HepG2 (cell line): ENCODE measurements around the gene RPL18. TPM values are rescaled to one million over a fixed set of nuclear protein-coding genes. Genes with fewer than 3 reads are reported as not detected.
A peak's percentile ranks its signal among the peaks of the same experiment; 100 is the strongest.

Source experiments
- CTCF ChIP-seq: sonication (generic); formaldehyde crosslinking; IDR thresholded peaks from 2 replicates; pipeline ENCODE4 v1.5.0; 2020; ENCODE audit warnings: mild to moderate bottlenecking, missing genetic modification reagents, moderate library complexity
- DMAP1 ChIP-seq: IDR thresholded peaks from 2 replicates; pipeline ENCODE4 v1.6.1; 2016
- HES4 ChIP-seq: sonication (generic); formaldehyde crosslinking; IDR thresholded peaks from 2 replicates; pipeline ENCODE4 v1.9.0; 2021; ENCODE audit warnings: mild to moderate bottlenecking, missing genetic modification reagents, borderline replicate concordance
- KLF16 ChIP-seq, 2 experiments: sonication (generic) in 1 of 2; formaldehyde crosslinking in 1 of 2; IDR thresholded peaks; 2 replicates each; pipeline versions ENCODE4 v1.6.1 to v1.8.0; 2016 to 2023; ENCODE audit warnings: missing genetic modification reagents in 2 of 2, missing compliant biosample characterization in 1 of 2
- KLF6 ChIP-seq: IDR thresholded peaks from 2 replicates; pipeline ENCODE4 v1.8.0; 2016; ENCODE audit warnings: missing biosample characterization, missing genetic modification reagents
- MZF1 ChIP-seq: sonication (generic); formaldehyde crosslinking; IDR thresholded peaks from 2 replicates; pipeline ENCODE4 v1.8.1; 2023; ENCODE audit warnings: mild to moderate bottlenecking, missing genetic modification reagents, borderline replicate concordance
- RAD21 ChIP-seq: fragments of 450-650 bp; formaldehyde crosslinking; IDR thresholded peaks from 2 replicates; pipeline ENCODE4 v1.5.0; 2020; ENCODE audit warnings: mild to moderate bottlenecking
- SSRP1 ChIP-seq: IDR thresholded peaks from 2 replicates; pipeline ENCODE4 v1.6.1; 2016; ENCODE audit warnings: control low read depth
- ZNF350 ChIP-seq: sonication (generic); formaldehyde crosslinking; IDR thresholded peaks from 2 replicates; pipeline ENCODE4 v1.4.0; 2020; ENCODE audit warnings: mild to moderate bottlenecking, low read depth, missing genetic modification reagents, borderline replicate concordance
- ZNF407 ChIP-seq: sonication (generic); formaldehyde crosslinking; IDR thresholded peaks from one replicate; pipeline ENCODE4 v1.5.1; 2020; ENCODE audit warnings: mild to moderate bottlenecking, missing genetic modification reagents; ENCODE audit errors: not compliant biosample characterization
- ZNF431 ChIP-seq: sonication (generic); formaldehyde crosslinking; IDR thresholded peaks from 2 replicates; pipeline ENCODE4 v1.9.0; 2022; ENCODE audit warnings: missing genetic modification reagents, low read depth, mild to moderate bottlenecking, borderline replicate concordance
- polyA plus RNA-seq, 8 experiments: library from polyadenylated mRNA; depleted of rRNA in 3 of 8; stranded (reverse) in 7 of 8; unstranded in 1 of 8; fragments of >200 nt; fragmentation: Illumina TruSeq in 4 of 8; extraction: Trizol in 4 of 8; gene quantifications; 2 replicates each; pipeline versions ENCODE4 v1.2.1 to v1.2.3, GENCODE V29; 2011 to 2016; ENCODE audit warnings: low read depth in 4 of 8, missing spikeins in 1 of 8, mixed read lengths in 1 of 8; ENCODE audit not compliant: insufficient read depth in 1 of 8
- total RNA-seq, 5 experiments: library from RNA; depleted of rRNA; stranded (reverse); fragments of >200 nt; fragmentation: Illumina TruSeq; extraction: Trizol; gene quantifications; 2 replicates each; pipeline ENCODE4 v1.2.3, GENCODE V29; 2016; ENCODE audit warnings: low read depth in 1 of 5
- TF ChIP-seq, protein P1 (sequence below): sonication (generic); formaldehyde crosslinking; IDR thresholded peaks from 2 replicates; pipeline ENCODE4 v1.5.0; 2020; ENCODE audit warnings: missing genetic modification reagents

RPL18 gene
- total and polyA plus RNA-seq, 2 of the 13 experiments (the other 11 are each of a cell fraction or from before 2014, with no cell fraction given) = 1,485 to 1,639 TPM

DNA sequence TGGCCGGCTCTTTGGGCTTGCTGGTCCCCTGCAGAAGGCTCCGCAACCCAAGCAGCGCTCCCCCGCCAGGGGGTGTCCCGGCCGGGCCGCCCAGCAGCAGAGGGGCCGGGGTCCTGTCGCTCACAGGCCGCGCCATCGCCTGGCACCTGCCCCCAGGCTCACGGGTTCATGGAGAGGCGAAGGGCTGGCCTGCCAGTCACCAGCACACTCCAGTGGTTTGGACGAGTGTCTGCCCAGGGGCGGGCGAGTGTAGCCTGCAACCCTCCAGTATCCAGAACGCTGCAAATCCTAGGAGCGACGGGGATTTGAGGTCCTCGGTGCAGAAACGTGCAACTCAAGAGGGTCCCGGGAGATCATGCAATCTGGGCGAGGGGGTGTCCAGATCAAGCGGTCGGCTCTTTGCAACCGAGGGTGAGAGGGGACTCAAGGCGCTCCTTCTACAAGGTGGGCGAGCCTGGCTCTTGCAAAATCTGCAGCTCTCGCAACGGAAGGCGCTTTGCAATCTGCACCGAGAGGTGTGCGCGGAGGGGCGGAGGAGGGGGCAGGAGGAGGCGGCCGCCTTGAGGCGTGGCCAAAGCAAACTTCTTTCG, 18.0 kb upstream of the RPL18 start, which contains the start of gene DBP (continued):
- no peak for TF ChIP-seq KLF6 (CRISPR knock-in tag)
- peak; percentile 11 for TF ChIP-seq ZNF407 (CRISPR knock-in tag)
- peak; percentile 42 for TF ChIP-seq CTCF (CRISPR knock-in tag)
- no peak; the same call in 1 of the 2 replicates for TF ChIP-seq DMAP1
- TF ChIP-seq MZF1 = no peak
- TF ChIP-seq ZNF431 (CRISPR knock-in tag) = no peak
- peak; percentile 62; the same call in 1 of the 2 replicates for TF ChIP-seq SSRP1 (CRISPR knock-in tag)
- no peak for TF ChIP-seq KLF16 (CRISPR knock-in tag; IDR thresholded peaks at IDR 0.05)
- TF ChIP-seq, protein P1, sequence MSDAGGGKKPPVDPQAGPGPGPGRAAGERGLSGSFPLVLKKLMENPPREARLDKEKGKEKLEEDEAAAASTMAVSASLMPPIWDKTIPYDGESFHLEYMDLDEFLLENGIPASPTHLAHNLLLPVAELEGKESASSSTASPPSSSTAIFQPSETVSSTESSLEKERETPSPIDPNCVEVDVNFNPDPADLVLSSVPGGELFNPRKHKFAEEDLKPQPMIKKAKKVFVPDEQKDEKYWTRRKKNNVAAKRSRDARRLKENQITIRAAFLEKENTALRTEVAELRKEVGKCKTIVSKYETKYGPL = no peak
- no peak for TF ChIP-seq ZNF350 (CRISPR knock-in tag)
- TF ChIP-seq RAD21 (CRISPR knock-in tag) = peak; percentile 12; the same call in 1 of the 2 replicates
- no peak for TF ChIP-seq HES4 (CRISPR knock-in tag)
